ENCODE data around the gene RRBP1. TPM values are rescaled to one million over a fixed set of nuclear protein-coding genes. Genes with fewer than 3 reads are reported as not detected.

The RRBP1 gene
- total RNA-seq, 1 donor from 2014 or later, result 144 TPM

DNA sequence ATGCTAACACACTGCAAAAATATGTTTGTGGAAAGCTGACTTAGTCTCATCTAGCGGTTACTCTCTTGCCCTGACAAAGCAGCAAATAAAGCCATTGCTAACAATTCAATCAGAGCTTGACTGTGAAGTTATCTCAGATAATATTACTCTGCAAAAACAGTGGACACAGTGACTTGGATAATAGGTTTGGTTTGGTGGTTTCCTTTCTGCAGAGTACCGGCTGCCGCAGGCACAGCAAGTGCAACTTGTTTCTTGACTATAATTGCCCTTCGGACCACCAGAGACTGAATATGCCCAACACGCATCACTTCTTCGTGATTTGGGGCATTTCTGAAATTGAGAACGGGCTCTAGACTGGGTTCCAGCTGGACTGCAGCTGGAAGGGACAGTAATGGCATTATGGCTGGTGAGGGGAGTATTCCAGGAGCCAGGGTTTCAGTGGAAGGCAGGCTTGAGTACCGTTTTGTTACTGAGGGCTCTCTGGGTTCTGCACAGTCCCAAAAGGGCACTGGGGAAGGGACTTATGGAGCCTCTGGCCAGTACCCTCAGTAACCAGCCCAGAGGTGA lies 72.1 kb downstream of the RRBP1 start:
- DNase-seq, result no peak

DNA sequence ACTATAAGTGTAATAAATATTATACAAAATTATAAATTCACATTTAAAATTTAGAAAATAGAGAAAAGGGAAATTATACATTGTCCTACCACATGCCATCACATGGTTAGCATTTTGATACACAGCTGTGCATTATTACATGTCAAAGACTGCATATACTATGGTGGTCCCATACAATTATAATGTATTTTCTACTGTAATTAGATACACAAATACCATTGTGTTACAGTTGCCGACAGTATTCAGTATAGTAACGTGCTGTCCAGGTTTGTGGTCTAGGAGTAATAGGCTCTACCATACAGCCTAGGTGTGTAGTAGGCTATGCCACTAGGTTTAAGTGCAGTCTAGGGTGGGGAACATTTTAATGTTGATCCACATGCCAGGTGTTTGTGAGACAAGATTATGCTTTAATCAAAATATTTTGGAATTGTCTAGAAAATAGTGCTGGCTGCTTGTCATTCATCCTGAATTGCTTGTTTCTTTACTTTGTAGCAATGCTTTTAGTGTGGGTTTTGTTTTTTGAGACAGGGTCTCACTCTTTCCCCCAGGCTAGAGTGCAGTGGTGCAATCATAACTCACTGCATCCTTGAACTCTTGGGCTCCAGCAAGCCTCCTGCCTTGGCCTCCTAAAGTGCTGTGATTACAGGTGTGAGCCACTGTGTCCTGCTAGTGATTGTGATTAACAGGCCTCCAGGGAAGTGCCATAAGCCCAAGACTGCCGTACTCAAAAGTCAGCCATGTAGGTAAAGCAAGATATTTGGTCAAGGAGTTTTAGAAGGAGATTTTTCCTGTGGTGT lies 73.1 kb downstream of the RRBP1 start:
- no peak for DNase-seq

DNA sequence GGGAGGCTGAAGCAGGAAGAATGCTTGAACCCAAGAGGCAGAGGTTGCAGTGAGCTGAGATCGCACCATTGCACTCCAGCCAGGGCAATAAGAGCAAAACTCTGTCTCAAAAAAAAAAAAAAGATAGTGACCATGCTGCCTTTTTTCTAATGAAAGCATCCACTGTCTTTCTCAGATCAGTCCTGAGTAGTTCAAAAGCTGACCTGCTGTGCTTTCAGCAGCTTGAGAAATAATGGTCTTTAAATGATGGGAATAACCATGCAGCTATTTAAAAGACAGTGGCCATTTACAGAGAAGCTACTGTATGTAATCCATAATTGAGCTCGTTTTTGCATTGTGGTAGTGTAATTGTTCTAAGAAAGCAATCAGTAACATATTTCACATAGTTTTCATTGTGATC lies 76.0 kb downstream of the RRBP1 start:
- DNase-seq, result no peak

DNA sequence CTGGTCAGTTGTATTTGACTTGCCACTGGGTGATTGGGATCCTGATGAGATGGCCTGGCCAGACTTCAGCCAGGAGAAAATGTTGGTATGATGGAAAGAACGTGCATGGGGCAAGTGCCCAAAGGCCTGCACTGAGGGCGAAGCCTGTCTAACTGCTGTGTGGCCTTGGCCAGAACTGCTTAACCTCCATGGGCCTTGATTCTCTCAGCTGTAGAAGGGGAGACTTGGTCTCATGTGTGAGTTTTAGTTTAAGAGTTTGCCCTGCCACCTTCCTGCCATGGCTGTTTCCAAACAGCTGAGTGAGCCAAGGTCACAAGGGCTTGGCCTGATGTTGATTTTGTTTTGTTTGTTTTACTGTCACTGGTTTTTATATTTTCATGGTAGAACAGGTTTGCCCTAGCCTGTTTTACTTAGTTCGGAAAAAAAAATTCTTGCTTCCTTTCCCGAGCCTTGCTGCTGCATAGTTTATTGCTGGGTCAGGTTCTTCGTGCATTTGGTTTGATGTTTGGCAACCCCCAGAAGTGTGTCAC lies 76.8 kb downstream of the RRBP1 start:
- peak; percentile 28 for DNase-seq

DNA sequence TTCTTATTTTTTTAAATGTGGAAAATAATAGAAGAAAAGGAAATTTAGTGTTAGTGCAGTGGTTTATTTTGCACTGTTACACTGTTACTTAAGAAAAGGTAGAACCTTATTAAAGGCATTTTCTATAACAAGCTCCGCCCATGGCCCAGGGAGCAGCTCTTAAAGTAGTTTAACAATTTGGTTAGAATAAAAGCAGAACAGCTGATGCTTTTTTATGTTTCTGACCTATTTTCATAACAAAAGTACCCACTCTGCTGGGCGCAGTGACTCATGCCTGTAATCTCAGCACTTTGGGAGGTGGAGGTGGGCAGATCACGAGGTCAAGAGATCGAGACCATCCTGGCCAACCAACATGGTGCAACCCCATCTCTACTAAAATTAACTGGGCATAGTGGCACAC lies 79.5 kb downstream of the RRBP1 start:
- no peak for DNase-seq

DNA sequence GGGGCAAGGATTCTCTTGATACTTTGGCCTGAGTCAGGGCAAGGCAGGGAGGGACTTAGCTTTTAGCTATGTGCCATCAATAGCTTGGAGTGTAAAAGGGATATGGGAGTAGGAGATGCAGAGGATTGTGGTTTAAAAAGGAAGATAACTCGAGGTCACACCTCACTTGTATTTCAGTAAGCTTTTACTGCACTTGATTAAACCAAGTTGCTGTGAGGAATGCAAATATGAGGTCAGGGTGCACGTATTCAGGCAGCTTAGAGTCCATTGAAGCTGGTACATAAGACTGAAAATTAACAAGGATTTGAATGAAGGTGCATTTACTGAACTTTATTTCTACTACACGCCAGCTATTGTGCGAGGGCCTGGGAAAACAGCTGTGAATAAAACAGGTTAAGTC lies 80.1 kb downstream of the RRBP1 start:
- DNase-seq, result no peak

DNA sequence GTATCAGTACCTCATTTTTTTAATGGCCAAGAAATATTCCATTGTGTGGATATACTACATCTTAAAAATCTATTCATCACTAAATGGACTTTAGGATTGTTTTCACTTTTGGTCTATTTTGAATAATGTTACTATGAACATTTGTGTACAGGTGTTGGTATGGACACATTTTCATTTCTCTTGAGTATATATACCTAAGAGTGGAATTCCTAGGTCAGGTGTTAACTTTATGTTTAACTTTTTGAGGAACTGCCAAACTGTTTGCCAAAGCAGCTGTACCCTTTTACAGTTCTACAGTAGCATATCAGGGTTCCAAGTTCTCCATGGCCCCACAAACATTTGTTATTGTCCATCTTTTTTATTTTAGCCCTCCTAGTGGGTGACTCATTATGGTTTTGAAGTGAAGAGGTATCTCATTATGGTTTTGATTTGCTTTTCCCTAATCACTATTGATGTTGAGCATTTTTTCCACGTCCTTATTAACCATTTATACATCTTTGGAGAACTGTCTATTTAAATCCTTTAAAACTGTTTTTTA lies 84.0 kb downstream of the RRBP1 start:
- no peak for DNase-seq

DNA sequence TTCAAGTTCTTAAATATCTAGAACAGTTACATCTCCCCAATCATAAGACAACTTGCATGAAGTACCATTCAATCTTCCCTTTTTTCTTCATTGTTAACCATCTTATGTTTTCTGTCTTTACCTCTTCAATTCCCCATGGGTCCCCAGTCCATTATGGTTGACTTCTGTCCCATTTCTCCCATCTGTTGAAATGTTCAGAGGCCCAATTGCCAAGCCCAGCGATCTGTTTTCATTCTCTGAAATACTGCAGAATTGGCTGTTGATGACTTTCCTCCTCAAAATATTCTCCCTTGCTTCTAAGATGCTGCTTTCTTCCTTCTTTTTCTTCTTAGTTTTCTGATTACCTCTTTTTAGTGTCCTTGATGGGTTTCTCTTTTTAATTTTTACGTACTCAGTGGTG lies 86.2 kb downstream of the RRBP1 start:
- no peak for DNase-seq

DNA sequence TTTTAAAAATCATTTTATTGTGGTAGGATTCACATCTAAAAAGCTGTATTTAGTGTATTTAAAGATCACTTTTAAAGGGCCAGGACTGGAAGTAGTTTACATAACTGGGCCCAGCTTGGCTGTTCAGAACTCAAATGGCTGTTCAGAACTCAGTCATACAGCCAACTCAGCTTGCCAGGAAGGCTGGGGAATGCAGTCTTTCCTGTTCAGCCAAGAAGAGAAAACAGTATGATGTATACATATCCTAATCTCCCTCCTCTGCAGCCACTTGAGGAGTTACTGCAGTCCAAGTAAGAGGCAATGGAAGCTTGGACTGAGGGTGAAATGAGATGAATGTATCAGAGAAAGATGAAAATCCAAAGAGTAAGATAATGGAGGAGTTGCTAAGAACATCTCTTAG lies 87.6 kb downstream of the RRBP1 start:
- peak; percentile 73 for DNase-seq

DNA sequence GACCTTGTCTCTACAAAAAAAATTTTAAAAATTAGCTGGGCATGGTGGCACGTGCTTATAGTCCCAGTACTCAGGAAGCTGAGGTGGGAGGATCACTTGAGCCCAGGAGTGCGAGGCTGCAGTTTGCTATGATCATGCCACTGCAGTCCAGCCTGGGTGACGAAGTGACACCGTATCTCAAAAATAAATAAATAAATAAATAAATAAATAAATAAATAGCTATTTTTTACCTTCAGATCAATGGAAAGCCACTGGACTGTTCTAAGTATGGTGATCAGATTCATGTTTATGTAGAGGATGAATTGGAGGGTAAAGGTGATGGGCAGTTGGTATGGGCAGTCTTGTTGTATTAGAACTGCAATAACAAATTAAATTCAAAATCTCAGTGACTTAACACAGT lies 88.1 kb downstream of the RRBP1 start:
- no peak for DNase-seq

DNA sequence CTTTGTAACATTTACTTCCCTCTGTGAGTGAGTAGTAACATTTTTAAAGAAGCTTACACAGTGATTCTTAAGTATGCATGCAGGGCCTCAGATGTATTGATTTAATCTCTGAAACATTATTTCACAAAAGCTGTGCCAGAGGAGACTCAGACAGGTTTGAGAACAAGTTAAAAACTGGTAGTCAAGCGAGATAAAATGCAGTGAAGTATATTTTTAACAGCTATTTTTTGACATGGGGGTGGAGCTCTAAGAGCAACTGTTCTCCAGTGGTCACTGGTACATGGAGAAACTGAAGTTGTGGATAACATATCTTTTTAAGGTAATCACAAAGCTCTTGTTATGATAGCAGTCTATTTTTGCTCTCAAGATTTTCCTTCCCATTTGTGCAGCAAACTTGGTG lies 91.8 kb downstream of the RRBP1 start:
- DNase-seq, result no peak

DNA sequence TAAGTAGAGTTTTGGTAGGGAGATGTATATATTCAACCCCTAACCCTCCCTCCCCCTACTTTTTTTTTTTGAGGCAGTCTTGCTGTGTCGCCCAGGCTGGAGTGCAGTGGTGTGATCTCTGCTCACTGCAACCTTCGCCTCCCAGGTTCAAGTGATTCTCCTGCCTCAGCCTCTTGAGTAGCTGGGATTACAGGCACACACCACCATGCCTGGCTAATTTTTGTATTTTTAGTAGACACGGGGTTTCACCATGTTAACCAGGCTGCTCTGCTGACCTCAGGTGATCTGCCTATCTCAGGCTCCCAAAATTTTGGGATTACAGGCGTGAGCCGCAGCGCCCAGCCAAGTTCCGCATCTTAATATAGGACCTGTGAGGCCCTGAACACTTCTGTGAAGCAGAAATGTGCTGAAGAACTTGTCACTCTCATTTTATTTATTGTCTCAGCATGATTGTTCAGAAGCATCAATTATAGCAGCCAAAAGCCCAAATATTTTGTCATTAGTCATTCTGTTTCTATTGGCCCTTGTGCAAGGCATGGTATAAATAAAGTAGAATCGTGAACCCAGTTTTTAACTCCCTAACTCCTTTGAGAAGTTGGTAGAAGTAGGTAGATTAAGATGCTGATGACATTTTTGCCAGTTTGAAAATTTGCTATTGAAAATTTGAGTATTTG lies 92.7 kb downstream of the RRBP1 start:
- no peak for DNase-seq

DNA sequence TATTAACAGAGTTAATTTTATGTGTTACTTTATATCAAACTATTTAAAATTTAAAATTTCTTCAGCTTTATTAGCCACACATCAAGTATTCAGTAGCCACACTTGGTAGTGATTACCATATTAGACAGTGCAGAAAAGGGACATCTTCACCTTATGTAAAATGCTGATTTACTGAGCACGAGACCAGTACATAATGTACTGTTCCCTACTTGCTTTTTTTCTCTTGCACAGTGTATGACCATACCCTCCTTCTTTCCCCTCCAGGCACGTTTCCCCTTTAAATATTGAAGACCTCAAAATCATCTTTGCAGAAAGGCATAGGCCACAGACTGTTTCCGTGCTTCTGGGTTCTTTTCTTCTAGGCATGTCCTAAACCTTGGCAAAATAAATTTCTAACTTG lies 94.2 kb downstream of the RRBP1 start:
- DNase-seq, result no peak

DNA sequence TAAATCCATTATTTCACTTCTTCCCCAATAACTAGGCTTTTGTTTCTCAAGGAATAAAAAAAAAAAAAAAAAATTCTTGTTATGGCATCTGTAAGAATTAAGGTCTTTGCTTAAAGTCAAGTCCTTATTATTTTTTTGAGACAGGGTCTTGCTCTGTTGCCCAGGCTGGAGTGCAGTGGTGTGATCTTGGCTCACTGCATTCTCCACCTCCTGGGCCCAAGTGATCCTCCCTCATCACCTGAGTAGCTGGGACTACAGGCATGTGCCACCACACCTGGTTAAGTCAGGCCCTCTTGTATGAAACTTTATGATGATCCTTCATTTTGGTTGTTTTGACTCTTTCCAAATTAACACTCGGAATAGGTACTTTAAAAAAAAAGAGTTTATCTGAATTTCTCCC lies 94.9 kb downstream of the RRBP1 start:
- DNase-seq, result no peak

DNA sequence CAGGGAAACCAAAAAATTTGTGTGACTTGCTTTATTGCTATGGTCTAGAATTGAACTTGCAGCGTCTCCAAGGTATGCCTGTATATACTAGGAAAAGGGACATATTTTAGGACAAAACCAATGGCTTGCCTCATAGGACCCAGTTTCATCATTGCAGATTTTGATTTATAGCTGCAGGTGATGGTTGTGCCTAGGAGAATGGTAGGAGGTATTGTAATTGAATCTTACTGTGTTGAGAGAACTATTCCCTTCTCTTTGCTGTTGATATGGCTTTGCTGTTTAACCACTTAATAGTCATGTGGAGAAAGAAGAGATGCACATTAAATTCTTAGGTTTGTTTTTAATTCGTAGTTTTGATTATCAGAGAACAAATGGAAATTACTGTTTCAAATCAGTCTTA lies 95.8 kb downstream of the RRBP1 start:
- DNase-seq, result no peak

DNA sequence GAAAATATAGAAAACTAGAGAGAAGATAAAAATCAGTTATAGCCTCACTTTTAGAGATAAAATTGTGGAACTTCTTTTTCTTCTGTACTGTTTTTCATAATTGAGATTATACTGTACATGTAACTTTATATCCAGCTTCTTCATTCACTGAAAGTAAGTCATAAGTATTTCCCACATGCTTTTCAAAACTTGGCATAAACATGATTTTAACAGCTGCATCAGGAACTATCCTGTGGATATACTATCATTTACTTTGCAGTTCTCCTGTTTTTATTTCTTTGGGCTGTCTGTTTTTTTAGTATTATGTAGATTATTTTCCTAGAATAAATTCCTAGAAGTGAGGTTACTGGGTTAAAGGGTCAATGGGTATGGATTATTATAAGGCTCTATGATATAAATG lies 97.4 kb downstream of the RRBP1 start:
- peak; percentile 78 for DNase-seq

DNA sequence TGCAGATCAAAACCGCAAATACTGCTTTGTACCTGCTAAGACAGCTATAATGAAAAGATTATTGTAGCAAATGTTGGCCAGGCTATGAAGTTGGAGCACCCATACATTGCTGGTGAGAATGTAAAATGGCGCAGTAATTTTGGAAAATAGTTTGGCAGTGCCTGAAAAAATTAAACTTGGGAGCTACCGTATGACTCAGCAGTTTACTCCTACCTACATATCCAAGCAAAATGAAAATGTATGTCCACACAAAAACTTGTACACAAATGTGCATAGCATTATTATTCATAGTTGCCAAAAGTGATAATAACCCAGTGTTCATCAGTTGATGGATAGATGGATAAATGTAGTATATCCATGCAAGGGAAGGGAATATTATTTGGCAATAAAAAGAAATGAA lies 98.9 kb downstream of the RRBP1 start:
- DNase-seq, result no peak

DNA sequence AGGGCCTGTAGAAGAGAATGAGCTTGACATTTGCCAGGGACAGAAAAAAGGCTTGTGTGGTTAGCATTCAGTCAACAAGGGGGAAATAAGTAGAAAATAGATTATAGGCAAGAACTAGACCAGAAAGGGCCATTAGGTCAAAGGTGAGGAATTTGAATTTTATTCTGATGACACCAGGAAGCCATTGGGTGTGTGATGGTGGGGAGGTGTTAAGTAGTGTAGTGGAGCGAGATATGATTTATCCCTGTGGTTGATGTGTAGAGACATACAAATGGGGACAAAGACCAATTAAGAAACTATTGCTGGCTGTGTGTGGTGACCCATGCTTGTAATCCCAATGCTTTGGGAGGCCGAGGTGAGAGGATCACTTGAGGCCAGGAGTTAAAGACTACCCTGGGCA lies 101.1 kb downstream of the RRBP1 start:
- DNase-seq, result no peak

DNA sequence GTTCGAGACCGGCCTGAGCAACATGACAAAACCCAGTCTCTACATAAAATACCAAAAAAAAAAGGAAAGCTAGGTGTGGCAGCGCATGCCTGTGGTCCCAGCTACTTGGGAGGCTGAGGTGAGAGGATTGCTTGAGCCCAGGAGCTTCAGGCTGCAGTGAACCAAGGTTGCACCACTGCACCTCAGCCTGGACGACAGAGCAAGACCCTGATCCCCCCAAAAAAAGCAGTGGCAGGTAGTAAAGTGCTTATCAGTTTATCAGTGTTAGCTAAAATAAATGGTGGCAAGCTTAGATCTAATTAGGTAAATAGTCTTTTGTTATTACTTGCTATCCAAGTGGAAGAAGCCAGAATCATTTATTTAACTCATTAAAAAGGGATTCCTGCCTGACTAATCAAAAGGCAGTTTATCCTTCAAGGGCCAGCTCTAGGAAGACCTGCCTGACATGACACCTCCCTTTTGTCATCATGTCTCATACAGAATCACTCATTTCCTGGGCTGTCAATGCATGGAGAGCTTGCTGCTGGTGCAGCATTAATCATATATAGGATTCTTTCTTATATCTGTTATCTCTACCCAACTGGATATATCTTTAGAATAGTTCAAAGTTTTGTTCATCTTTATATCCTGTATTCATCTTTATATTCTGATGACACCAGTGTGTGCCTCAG lies 102.5 kb downstream of the RRBP1 start:
- no peak for DNase-seq

DNA sequence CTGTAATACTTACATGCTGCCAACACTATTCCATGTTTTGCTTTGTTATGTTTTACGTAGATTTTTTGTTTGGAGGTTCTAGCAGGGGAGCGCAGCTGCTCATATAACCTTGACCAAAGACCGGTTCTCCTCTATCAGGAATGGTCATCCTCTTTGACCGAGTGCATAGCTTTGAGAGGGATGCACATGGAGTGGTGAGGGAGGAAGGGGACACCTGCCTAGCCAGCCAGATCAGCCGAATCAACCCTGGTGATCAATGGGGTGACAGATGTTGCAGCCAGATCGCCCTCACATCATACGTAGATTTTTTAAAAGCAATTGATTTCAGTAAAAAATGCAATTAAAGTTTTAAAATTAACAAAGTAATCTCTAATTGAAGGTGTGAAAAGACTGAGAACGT lies 105.8 kb downstream of the RRBP1 start:
- no peak for DNase-seq

DNA sequence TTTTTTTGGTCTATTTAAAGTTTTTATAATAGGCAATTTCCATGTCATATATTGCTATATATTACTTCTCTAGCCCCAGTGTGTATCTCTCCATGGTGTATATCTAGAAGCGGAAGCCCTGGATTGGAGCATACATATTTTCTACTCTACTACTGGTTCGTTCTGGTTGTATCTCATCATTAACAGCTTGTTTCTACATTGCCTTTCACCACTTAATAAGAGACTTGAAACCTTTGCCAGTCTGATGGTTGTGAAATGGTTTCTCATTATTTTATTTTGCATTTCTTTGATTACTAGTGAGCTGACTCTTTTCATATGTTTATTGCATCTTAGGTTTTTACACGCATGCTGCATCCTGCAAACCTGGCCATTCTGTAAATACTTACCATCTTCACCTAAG lies 108.6 kb downstream of the RRBP1 start:
- no peak for DNase-seq

DNA sequence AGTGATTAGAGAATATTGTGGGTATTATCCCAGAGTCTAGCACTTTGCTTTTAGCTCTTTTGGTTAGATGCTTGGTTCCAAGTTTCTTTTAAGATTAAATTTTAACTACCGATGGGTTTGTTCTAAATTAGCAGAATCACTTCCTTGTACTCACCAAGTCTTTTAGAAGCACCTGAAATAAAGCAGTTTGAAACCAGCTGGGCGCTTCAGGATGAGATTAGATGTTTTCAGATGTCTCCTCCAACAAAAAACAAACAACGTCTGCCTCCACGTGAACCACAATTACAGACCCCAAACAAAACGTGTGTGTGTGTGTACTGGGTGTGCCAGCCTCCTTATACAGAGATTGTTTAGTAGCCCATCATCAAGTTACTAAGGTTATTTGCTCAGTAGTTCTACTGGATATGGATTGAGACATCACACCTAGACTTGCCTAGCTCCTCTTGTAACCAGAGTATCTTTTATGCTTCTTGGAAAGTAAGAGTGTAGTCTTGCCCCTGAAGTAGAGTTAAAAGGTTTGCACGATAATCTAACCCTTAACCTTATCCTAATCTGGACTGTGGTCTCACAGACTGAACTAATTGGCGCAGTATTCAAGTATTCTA lies 109.9 kb downstream of the RRBP1 start:
- DNase-seq, result no peak
